H9 (cell line): Measurements from ENCODE around the gene TMEM178B. TPM values are rescaled to one million over a fixed set of nuclear protein-coding genes. Genes with fewer than 3 reads are reported as not detected.

Experiments
- DNase-seq: peaks from one replicate; pipeline ENCODE4 v3.0.0-alpha.2; 2017
- H2AFZ ChIP-seq: one replicate; pipeline ENCODE4 v1.6.1; 2013; ENCODE audit warnings: mild to moderate bottlenecking, low read length, control low read depth, moderate library complexity
- H2AK5ac ChIP-seq: 2 replicates; pipeline ENCODE4 v1.6.1; 2013; ENCODE audit warnings: low read length, control low read depth, mixed read lengths; ENCODE audit not compliant: insufficient read length
- H2BK120ac ChIP-seq: one replicate; pipeline ENCODE4 v1.6.1; 2013; ENCODE audit warnings: low read depth, mild to moderate bottlenecking, low read length, control low read depth, inconsistent platforms; ENCODE audit not compliant: poor library complexity, severe bottlenecking
- H2BK12ac ChIP-seq: 2 replicates; pipeline ENCODE4 v1.6.1; 2013; ENCODE audit warnings: low read length, control low read depth, mixed read lengths, low read depth; ENCODE audit not compliant: insufficient read length
- H2BK15ac ChIP-seq: 2 replicates; pipeline ENCODE4 v1.6.1; 2013; ENCODE audit warnings: low read depth, low read length, control low read depth
- H2BK20ac ChIP-seq: one replicate; pipeline ENCODE4 v1.6.1; 2013; ENCODE audit warnings: low read depth, mild to moderate bottlenecking, low read length, control low read depth, inconsistent platforms; ENCODE audit not compliant: poor library complexity, severe bottlenecking
- H2BK5ac ChIP-seq: 2 replicates; pipeline ENCODE4 v1.6.1; 2013; ENCODE audit warnings: low read length, control low read depth, mixed read lengths; ENCODE audit not compliant: insufficient read length
- H3K14ac ChIP-seq: 2 replicates; pipeline ENCODE4 v1.6.1; 2013; ENCODE audit warnings: low read length, control low read depth; ENCODE audit not compliant: insufficient read depth
- H3K18ac ChIP-seq: 2 replicates; pipeline ENCODE4 v1.6.1; 2013; ENCODE audit warnings: low read depth, mild to moderate bottlenecking, mixed read lengths, low read length, control low read depth; ENCODE audit not compliant: insufficient read length
- H3K23ac ChIP-seq: 2 replicates; pipeline ENCODE4 v1.6.1; 2013; ENCODE audit warnings: low read length, control low read depth, mixed read lengths, low read depth; ENCODE audit not compliant: insufficient read length
- H3K23me2 ChIP-seq: 2 replicates; pipeline ENCODE4 v1.6.1; 2013; ENCODE audit warnings: low read depth, mild to moderate bottlenecking, mixed read lengths, low read length, control low read depth; ENCODE audit not compliant: insufficient read length, poor library complexity, severe bottlenecking
- H3K27ac ChIP-seq: 2 replicates; pipeline ENCODE4 v1.5.1; 2013; ENCODE audit warnings: low read length, control low read depth, mixed read lengths, low read depth; ENCODE audit not compliant: insufficient read length
- H3K27me3 ChIP-seq: 2 replicates; pipeline ENCODE4 v1.6.1; 2013; ENCODE audit warnings: low read length, control low read depth, inconsistent platforms; ENCODE audit not compliant: insufficient read depth
- H3K4ac ChIP-seq: 2 replicates; pipeline ENCODE4 v1.6.1; 2013; ENCODE audit warnings: low read depth, mild to moderate bottlenecking, control low read depth, inconsistent platforms, low read length, moderate library complexity
- H3K4me1 ChIP-seq: 2 replicates; pipeline ENCODE4 v1.6.1; 2013; ENCODE audit warnings: low read length, control low read depth, inconsistent platforms; ENCODE audit not compliant: insufficient read depth
- H3K4me2 ChIP-seq: 2 replicates; pipeline ENCODE4 v1.6.1; 2013; ENCODE audit warnings: low read length, control low read depth, mixed read lengths; ENCODE audit not compliant: insufficient read length, insufficient read depth
- H3K56ac ChIP-seq: 2 replicates; pipeline ENCODE4 v1.6.1; 2013; ENCODE audit warnings: low read depth, mild to moderate bottlenecking, mixed read lengths, low read length, control low read depth; ENCODE audit not compliant: insufficient read length
- H3K79me1 ChIP-seq: 2 replicates; pipeline ENCODE4 v1.6.1; 2013; ENCODE audit warnings: low read depth, mild to moderate bottlenecking, moderate library complexity, low read length, control low read depth, inconsistent platforms; ENCODE audit not compliant: insufficient read depth, poor library complexity, severe bottlenecking
- H3K79me2 ChIP-seq: 2 replicates; pipeline ENCODE4 v1.6.1; 2013; ENCODE audit warnings: low read length, control low read depth, inconsistent platforms; ENCODE audit not compliant: insufficient read depth
- H3K9ac ChIP-seq: 2 replicates; pipeline ENCODE4 v1.6.1; 2013; ENCODE audit warnings: low read length, control low read depth, mixed read lengths; ENCODE audit not compliant: insufficient read length; ENCODE audit errors: extremely low read depth
- H3K9me3 ChIP-seq: one replicate; pipeline ENCODE4 v1.6.1; 2013; ENCODE audit warnings: low read depth, low read length, inconsistent platforms; ENCODE audit not compliant: control insufficient read depth
- H3T11ph ChIP-seq: one replicate; pipeline ENCODE4 v1.6.1; 2013; ENCODE audit warnings: mild to moderate bottlenecking, low read length, control low read depth, inconsistent platforms
- H4K20me1 ChIP-seq: one replicate; pipeline ENCODE4 v1.6.1; 2013; ENCODE audit not compliant: control insufficient read depth, insufficient read length, insufficient read depth
- H4K5ac ChIP-seq: 2 replicates; pipeline ENCODE4 v1.6.1; 2013; ENCODE audit warnings: low read depth, mild to moderate bottlenecking, mixed read lengths, low read length, control low read depth; ENCODE audit not compliant: insufficient read length
- H4K8ac ChIP-seq: replicated peaks from 2 replicates; pipeline ENCODE4 v1.6.1; 2013; ENCODE audit warnings: low read length, control low read depth, mixed read lengths, low read depth; ENCODE audit not compliant: insufficient read length
- H4K91ac ChIP-seq: 2 replicates; pipeline ENCODE4 v1.6.1; 2013; ENCODE audit warnings: low read depth, mild to moderate bottlenecking, moderate library complexity, mixed read lengths, low read length, control low read depth; ENCODE audit not compliant: insufficient read length
- H3K27ac Mint-ChIP-seq, 3 experiments: 2 replicates in 2 of 3; 3 replicates in 1 of 3; pipeline ENCODE4 v1.8.0; 2020 to 2021; ENCODE audit warnings: mixed read lengths in 3 of 3, mild to moderate bottlenecking in 1 of 3, moderate library complexity in 1 of 3
- H3K27me3 Mint-ChIP-seq: 2 replicates; pipeline ENCODE4 v1.8.0; 2021; ENCODE audit warnings: low read depth, mild to moderate bottlenecking, moderate library complexity, mixed read lengths
- H3K36me3 Mint-ChIP-seq, 3 experiments: 2 replicates in 2 of 3; 3 replicates in 1 of 3; pipeline ENCODE4 v1.8.0; 2020 to 2021; ENCODE audit warnings: low read depth in 3 of 3, mixed read lengths in 3 of 3; ENCODE audit not compliant: insufficient read depth in 1 of 3
- H3K4me1 Mint-ChIP-seq, 2 experiments: 2 replicates each; pipeline ENCODE4 v1.8.0; 2020; ENCODE audit warnings: mixed read lengths in 2 of 2
- H3K4me3 Mint-ChIP-seq, 2 experiments: 2 replicates in 1 of 2; 3 replicates in 1 of 2; pipeline ENCODE4 v1.8.0; 2020 to 2021; ENCODE audit warnings: mild to moderate bottlenecking in 2 of 2, mixed read lengths in 2 of 2, moderate library complexity in 1 of 2
- H3K9me3 Mint-ChIP-seq, 2 experiments: 2 replicates in 1 of 2; 3 replicates in 1 of 2; pipeline ENCODE4 v1.8.0; 2020; ENCODE audit warnings: mild to moderate bottlenecking in 2 of 2, mixed read lengths in 2 of 2, moderate library complexity in 1 of 2
- whole genome bisulfite sequencing: extraction: QIAGEN DNeasy Blood & Tissue Kit; methylation state at CpG from one replicate; pipeline ENCODE4 v1.1.7; 2013; ENCODE audit warnings: missing lambda C conversion rate, low lambda C conversion rate, mixed read lengths; ENCODE audit not compliant: insufficient read length; ENCODE audit errors: extremely low coverage; 5-methylcytosine and 5-hydroxymethylcytosine counted together
- total RNA-seq: library from RNA; stranded (reverse); gene quantifications from 2 replicates; pipeline ENCODE4 v1.2.1, GENCODE V29; 2021
- TF ChIP-seq, protein P1 (sequence below): fragments of 200-600 bp; sonication (generic); conservative IDR thresholded peaks from 3 replicates; pipeline ENCODE4 v1.8.0; 2021; ENCODE audit warnings: antibody characterized with exemption, mild to moderate bottlenecking

The TMEM178B gene
- total RNA-seq, 1 experiment from 2014 or later = 11.3 TPM

DNA sequence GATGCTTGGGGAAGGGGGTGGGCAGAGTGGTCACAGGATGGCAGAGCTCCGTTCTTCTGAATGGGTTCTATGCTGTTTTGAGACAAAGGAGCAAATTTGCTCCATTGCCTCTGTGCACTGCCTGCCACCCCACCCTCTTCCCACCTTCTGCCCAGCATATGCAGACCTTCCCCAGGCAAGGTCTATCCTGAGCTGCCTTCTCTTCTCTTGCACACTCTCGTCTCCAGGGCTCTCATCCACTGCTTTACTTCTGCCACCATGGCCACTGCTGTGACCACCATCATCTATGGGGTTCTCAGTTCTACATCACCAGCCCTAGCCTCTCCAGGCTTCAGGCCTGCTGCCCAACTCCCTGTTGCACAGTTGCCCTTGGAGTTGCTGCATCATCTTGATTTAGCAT lies 230.4 kb downstream of the TMEM178B start:
- H3K4me1 Mint-ChIP-seq = peaks cover 11% of the 10 kb centered on the region in 2 experiments
- Histone ChIP-seq H3K23ac (no peak overlapping the region), H2BK120ac (no peak overlapping the region), H4K5ac (no peak overlapping the region), H3K9ac (no peak overlapping the region), H2BK15ac (no peak overlapping the region), H3K79me1 (no peaks in the 10 kb centered on the region), H3K4ac (no peak overlapping the region), H4K91ac (no peak overlapping the region), H4K20me1 (no peaks in the 10 kb centered on the region), H3T11ph (no peak overlapping the region), H3K14ac (no peak overlapping the region), H2AFZ (no peak overlapping the region), H3K9me3 (no peaks in the 10 kb centered on the region), H3K18ac (no peak overlapping the region), H3K27me3 (no peaks in the 10 kb centered on the region), H3K4me1 (no peaks in the 10 kb centered on the region), H3K4me2 (no peak overlapping the region), H2AK5ac (no peak overlapping the region), H3K56ac (no peak overlapping the region), H3K79me2 (no peaks in the 10 kb centered on the region), H4K8ac (no peak overlapping the region), H3K27ac (no peak overlapping the region), H2BK20ac (no peak overlapping the region), H2BK5ac (no peak overlapping the region), H3K23me2 (no peaks in the 10 kb centered on the region), H2BK12ac (no peak overlapping the region)
- H3K27ac Mint-ChIP-seq = no peak overlapping the region
- H3K27me3 Mint-ChIP-seq = no peaks in the 10 kb centered on the region
- no CpG with 5 or more reads among the region's 2 CpGs for WGBS
- H3K36me3 Mint-ChIP-seq = no peaks in the 10 kb centered on the region
- TF ChIP-seq, protein P1, sequence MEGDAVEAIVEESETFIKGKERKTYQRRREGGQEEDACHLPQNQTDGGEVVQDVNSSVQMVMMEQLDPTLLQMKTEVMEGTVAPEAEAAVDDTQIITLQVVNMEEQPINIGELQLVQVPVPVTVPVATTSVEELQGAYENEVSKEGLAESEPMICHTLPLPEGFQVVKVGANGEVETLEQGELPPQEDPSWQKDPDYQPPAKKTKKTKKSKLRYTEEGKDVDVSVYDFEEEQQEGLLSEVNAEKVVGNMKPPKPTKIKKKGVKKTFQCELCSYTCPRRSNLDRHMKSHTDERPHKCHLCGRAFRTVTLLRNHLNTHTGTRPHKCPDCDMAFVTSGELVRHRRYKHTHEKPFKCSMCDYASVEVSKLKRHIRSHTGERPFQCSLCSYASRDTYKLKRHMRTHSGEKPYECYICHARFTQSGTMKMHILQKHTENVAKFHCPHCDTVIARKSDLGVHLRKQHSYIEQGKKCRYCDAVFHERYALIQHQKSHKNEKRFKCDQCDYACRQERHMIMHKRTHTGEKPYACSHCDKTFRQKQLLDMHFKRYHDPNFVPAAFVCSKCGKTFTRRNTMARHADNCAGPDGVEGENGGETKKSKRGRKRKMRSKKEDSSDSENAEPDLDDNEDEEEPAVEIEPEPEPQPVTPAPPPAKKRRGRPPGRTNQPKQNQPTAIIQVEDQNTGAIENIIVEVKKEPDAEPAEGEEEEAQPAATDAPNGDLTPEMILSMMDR = no peak
- no peaks in the 10 kb centered on the region for H3K9me3 Mint-ChIP-seq
- no peak for DNase-seq
- H3K4me3 Mint-ChIP-seq = no peak overlapping the region
